Vagina (tissue), 2 donors: ENCODE measurements around the gene GLB1L3. TPM values are rescaled to one million over a fixed set of nuclear protein-coding genes. Genes with fewer than 3 reads are reported as not detected.

Experiments used
- DNase-seq, 2 donors: peaks; one replicate each; pipeline ENCODE4 v3.0.0-alpha.2; 2017; ENCODE audit errors: extremely low spot score in 2 of 2
- H3K27ac ChIP-seq: fragments of 200-600 bp; sonication (generic); one replicate; pipeline ENCODE4 v1.5.1; 2019
- H3K27me3 ChIP-seq: fragments of 200-600 bp; sonication (generic); one replicate; pipeline ENCODE4 v1.5.1; 2019
- H3K36me3 ChIP-seq, 2 donors: fragments of 200-600 bp; sonication (generic); one replicate each; pipeline ENCODE4 v1.5.1; 2017 to 2019
- H3K4me1 ChIP-seq: fragments of 200-600 bp; sonication (generic); one replicate; pipeline ENCODE4 v1.5.1; 2019
- H3K4me3 ChIP-seq, 2 donors: fragments of 200-600 bp; sonication (generic); 1 replicate in 1 of 2; 2 replicates in 1 of 2; pipeline ENCODE4 v1.5.1; 2016 to 2019
- H3K9me3 ChIP-seq: fragments of 200-600 bp; sonication (generic); one replicate; pipeline ENCODE4 v1.5.1; 2019
- CTCF ChIP-seq, 3 experiments: fragments of 450-650 bp in 2 of 3; fragments of 200-600 bp in 1 of 3; sonication (generic) in 1 of 3; IDR thresholded peaks; one replicate each; pipeline ENCODE4 v1.5.1; 2017 to 2019; ENCODE audit warnings: antibody characterized with exemption in 3 of 3, mild to moderate bottlenecking in 2 of 3, moderate library complexity in 2 of 3
- POLR2A ChIP-seq, 2 donors: fragments of 450-650 bp; IDR thresholded peaks; one replicate each; pipeline ENCODE4 v1.6.1; 2017; ENCODE audit warnings: antibody characterized with exemption in 2 of 2, mild to moderate bottlenecking in 2 of 2, moderate library complexity in 2 of 2
- POLR2AphosphoS5 ChIP-seq, 2 donors: sonication (generic); formaldehyde crosslinking; IDR thresholded peaks; one replicate each; pipeline ENCODE4 v1.9.0; 2017; ENCODE audit warnings: antibody characterized with exemption in 2 of 2, mild to moderate bottlenecking in 2 of 2, low read depth in 1 of 2; ENCODE audit not compliant: insufficient read depth in 1 of 2
- intact Hi-C: fragments of 100-400 bp; cut with DNase I; formaldehyde crosslinking; loops from one replicate; pipeline ENCODE4 v1.15.1; 2023
- total RNA-seq: library from RNA; depleted of rRNA; stranded (reverse); fragments of >200 nt; gene quantifications from one replicate; pipeline ENCODE4 v1.2.3, GENCODE V29; 2016

GLB1L3 gene
- total RNA-seq, 1 donor from 2014 or later, result 2.2 TPM

GRCh38 chr11:134267461-134267860 lies 8.7 kb upstream of the GLB1L3 start:
- intact Hi-C loops, result no loop called here
- TF ChIP-seq CTCF (IDR thresholded peaks at IDR 0.05) (no peak), POLR2AphosphoS5 (IDR thresholded peaks at IDR 0.05; ENCODE audit: insufficient read depth in 1 of 2, low read depth in 1 of 2) (no peak), POLR2A (IDR thresholded peaks at IDR 0.05) (no peak)
- no peak for DNase-seq
- no peak overlapping the region for H3K27ac ChIP-seq
- no peaks in the 10 kb centered on the region for H3K27me3 ChIP-seq
- H3K9me3 ChIP-seq, result no peaks in the 10 kb centered on the region
- H3K4me3 ChIP-seq, result no peak overlapping the region
- peaks cover 0 to 11% of the 10 kb centered on the region in 2 donors for H3K36me3 ChIP-seq
- H3K4me1 ChIP-seq, result no peaks in the 10 kb centered on the region

- Histone ChIP-seq H3K4me1 (no peaks in the 10 kb centered on the region), H3K27ac (no peak overlapping the region), H3K36me3 (peaks cover 0 to 6% of the 10 kb centered on the region in 2 donors), H3K9me3 (no peaks in the 10 kb centered on the region), H3K27me3 (no peaks in the 10 kb centered on the region), H3K4me3 (no peak overlapping the region)
- no peak for DNase-seq
- no peak for TF ChIP-seq POLR2AphosphoS5 (IDR thresholded peaks at IDR 0.05; ENCODE audit: insufficient read depth in 1 of 2, low read depth in 1 of 2)
- no peak for TF ChIP-seq CTCF (IDR thresholded peaks at IDR 0.05)
- TF ChIP-seq POLR2A (IDR thresholded peaks at IDR 0.05), result no peak
- intact Hi-C loops, result no loop called here
These were observed 8.2 kb upstream of the GLB1L3 start for GRCh38 chr11:134267966-134268365.

- intact Hi-C loops, result no loop called here
- no peak overlapping the region for H3K27ac ChIP-seq
- H3K4me1 ChIP-seq, result no peaks in the 10 kb centered on the region
- no peak overlapping the region for H3K4me3 ChIP-seq
- H3K36me3 ChIP-seq, result no peaks in the 10 kb centered on the region
- no peaks in the 10 kb centered on the region for H3K27me3 ChIP-seq
- H3K9me3 ChIP-seq, result no peaks in the 10 kb centered on the region
- no peak for DNase-seq
- no peak for TF ChIP-seq POLR2A (IDR thresholded peaks at IDR 0.05)
- TF ChIP-seq CTCF (IDR thresholded peaks at IDR 0.05), result no peak
- TF ChIP-seq POLR2AphosphoS5 (IDR thresholded peaks at IDR 0.05; ENCODE audit: insufficient read depth in 1 of 2, low read depth in 1 of 2), result no peak
These were observed 5.9 kb upstream of the GLB1L3 start for GRCh38 chr11:134270250-134270714.

GRCh38 chr11:134271978-134272377 lies 4.2 kb upstream of the GLB1L3 start:
- Histone ChIP-seq H3K36me3 (no peaks in the 10 kb centered on the region), H3K4me3 (no peak overlapping the region), H3K27me3 (peaks cover 13% of the 10 kb centered on the region), H3K4me1 (peaks cover 15% of the 10 kb centered on the region), H3K27ac (no peak overlapping the region), H3K9me3 (no peaks in the 10 kb centered on the region)
- intact Hi-C loops, result no loop called here
- no peak for TF ChIP-seq CTCF (IDR thresholded peaks at IDR 0.05)
- TF ChIP-seq POLR2AphosphoS5 (IDR thresholded peaks at IDR 0.05; ENCODE audit: insufficient read depth in 1 of 2, low read depth in 1 of 2), result no peak
- no peak for TF ChIP-seq POLR2A (IDR thresholded peaks at IDR 0.05)
- DNase-seq, result no peak

- intact Hi-C loops, result no loop called here
- Histone ChIP-seq H3K4me1 (peaks cover 20% of the 10 kb centered on the region), H3K36me3 (no peaks in the 10 kb centered on the region), H3K27ac (no peak overlapping the region), H3K4me3 (no peak overlapping the region), H3K9me3 (no peaks in the 10 kb centered on the region), H3K27me3 (peaks cover 13% of the 10 kb centered on the region)
- peak; percentile 31 to 40 for DNase-seq
- TF ChIP-seq POLR2AphosphoS5 (IDR thresholded peaks at IDR 0.05; ENCODE audit: insufficient read depth in 1 of 2, low read depth in 1 of 2) (no peak), CTCF (IDR thresholded peaks at IDR 0.05) (no peak), POLR2A (IDR thresholded peaks at IDR 0.05) (no peak)
These were observed 3.5 kb upstream of the GLB1L3 start for GRCh38 chr11:134272381-134273316.
